ENCODE measurements around the gene TSPEAR.

DNA sequence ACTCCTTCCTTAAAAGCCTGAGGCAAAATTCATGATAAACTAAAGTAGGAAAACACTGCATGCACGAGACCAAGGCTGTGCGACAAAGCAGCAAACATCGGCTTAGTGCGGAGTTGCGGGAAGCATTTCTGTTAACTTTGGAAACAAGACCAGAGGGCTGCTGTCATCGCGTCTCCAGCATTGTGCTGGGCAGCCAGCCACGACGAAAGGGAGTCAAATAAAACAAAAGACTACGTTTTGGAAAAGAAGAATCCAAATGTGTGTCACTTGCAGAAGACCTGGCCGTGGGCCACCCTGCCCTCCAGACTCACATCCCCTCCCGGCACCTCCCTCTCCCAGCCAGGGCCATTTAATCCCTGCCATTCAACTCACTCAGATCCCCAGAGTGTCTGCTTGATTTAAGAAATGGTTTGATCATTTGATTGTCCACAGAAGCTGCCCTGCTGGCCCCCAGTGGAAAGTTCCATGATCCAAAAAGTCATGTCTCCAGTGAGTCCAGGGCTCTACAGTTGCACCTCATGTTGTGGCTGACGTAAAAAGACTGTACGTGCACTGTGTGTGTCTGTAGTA lies 67.5 kb downstream of the TSPEAR start:
- TF ChIP-seq, protein P1, sequence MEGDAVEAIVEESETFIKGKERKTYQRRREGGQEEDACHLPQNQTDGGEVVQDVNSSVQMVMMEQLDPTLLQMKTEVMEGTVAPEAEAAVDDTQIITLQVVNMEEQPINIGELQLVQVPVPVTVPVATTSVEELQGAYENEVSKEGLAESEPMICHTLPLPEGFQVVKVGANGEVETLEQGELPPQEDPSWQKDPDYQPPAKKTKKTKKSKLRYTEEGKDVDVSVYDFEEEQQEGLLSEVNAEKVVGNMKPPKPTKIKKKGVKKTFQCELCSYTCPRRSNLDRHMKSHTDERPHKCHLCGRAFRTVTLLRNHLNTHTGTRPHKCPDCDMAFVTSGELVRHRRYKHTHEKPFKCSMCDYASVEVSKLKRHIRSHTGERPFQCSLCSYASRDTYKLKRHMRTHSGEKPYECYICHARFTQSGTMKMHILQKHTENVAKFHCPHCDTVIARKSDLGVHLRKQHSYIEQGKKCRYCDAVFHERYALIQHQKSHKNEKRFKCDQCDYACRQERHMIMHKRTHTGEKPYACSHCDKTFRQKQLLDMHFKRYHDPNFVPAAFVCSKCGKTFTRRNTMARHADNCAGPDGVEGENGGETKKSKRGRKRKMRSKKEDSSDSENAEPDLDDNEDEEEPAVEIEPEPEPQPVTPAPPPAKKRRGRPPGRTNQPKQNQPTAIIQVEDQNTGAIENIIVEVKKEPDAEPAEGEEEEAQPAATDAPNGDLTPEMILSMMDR (IDR thresholded peaks at IDR 0.05): no peak
- TF ChIP-seq POLR2A (IDR thresholded peaks at IDR 0.05): no peak
